Adipocyte (in vitro differentiated cells): ENCODE measurements around the gene LYRM9.
"Not testable (repeated sequence)": the region's sequence is repeated elsewhere in the genome, so short reads cannot be mapped to it uniquely, and the experiment has no call there.

ENCODE experiments used
- DNase-seq: peaks from one replicate; pipeline ENCODE4 v3.0.0-alpha.2; 2015; ENCODE audit warnings: low read depth
- H3K27me3 ChIP-seq: replicated peaks from 2 replicates; pipeline ENCODE4 v1.7.0; 2013; ENCODE audit warnings: mild to moderate bottlenecking, low read length, moderate library complexity; ENCODE audit not compliant: control insufficient read depth, insufficient read depth
- H3K36me3 ChIP-seq: 2 replicates; pipeline ENCODE4 v1.7.0; 2013; ENCODE audit warnings: low read length, mild to moderate bottlenecking, moderate library complexity; ENCODE audit not compliant: control insufficient read depth, insufficient read depth, severe bottlenecking
- H3K4me1 ChIP-seq: 2 replicates; pipeline ENCODE4 v1.7.0; 2013; ENCODE audit warnings: mild to moderate bottlenecking, low read length, moderate library complexity; ENCODE audit not compliant: control insufficient read depth, insufficient read depth
- H3K4me3 ChIP-seq: 2 replicates; pipeline ENCODE4 v1.7.0; 2013; ENCODE audit warnings: mild to moderate bottlenecking, low read length, moderate library complexity
- H3K9ac ChIP-seq: 2 replicates; pipeline ENCODE4 v1.7.0; 2013; ENCODE audit warnings: mild to moderate bottlenecking, low read length, moderate library complexity
- H3K9me3 ChIP-seq: 2 replicates; pipeline ENCODE4 v1.7.0; 2013; ENCODE audit warnings: mild to moderate bottlenecking, low read length, moderate library complexity; ENCODE audit not compliant: control insufficient read depth

The LYRM9 gene

DNA sequence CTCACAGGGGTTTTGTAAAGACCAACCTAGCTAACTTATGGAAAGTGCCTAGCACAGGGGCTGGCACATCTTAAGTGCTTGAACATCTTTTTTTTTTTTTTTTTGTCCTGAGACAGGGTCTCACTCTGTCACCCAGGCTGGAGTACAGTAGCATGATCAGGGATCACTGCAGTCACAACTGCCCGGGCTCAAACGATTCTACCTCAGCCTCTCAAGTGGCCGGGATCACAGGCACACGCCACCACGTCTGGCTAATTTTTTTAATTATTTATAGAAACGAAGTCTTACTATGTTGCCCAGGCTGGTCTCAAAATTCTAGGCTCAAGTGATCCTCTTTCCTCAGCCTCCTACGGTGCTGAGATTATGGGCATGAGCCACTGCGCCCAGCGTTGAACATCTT, 1.3 kb downstream of the LYRM9 start:
- no peaks in the 10 kb centered on the region for H3K36me3 ChIP-seq
- H3K9ac ChIP-seq, result no peak overlapping the region
- DNase-seq, result no peak
- no peaks in the 10 kb centered on the region for H3K9me3 ChIP-seq
- peak overlapping the region; percentile 88 for H3K4me3 ChIP-seq
- no peaks in the 10 kb centered on the region for H3K27me3 ChIP-seq
- H3K4me1 ChIP-seq, result peaks cover 23% of the 10 kb centered on the region

GRCh38 chr17:27889711-27890251, 3.4 kb downstream of the LYRM9 start:
- Histone ChIP-seq H3K9me3 (no peaks in the 10 kb centered on the region), H3K9ac (no peak overlapping the region), H3K4me1 (peaks cover 8% of the 10 kb centered on the region)

DNA sequence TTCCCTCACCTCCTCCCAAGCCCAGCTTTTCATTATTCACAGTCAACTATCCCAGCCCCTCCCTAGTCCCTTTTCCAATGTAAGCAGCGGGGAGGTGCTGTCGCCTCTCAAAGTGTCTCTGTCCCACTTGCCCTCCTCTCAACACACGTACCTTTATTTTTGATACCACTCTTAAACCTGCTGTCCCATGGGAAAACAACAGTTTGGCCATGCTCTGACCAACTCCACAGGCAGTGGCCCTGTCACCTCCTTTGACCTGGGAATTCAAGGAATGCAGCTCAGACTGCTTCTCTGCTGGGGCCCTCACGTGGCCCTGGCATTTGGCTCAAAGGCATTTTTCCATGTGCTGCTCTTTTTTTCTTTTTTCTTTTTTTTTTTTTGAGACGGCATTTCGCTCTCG, 4.2 kb downstream of the LYRM9 start:
- Histone ChIP-seq H3K9ac (no peak overlapping the region), H3K4me1 (peaks cover 8% of the 10 kb centered on the region), H3K36me3 (no peaks in the 10 kb centered on the region), H3K9me3 (no peaks in the 10 kb centered on the region), H3K27me3 (no peaks in the 10 kb centered on the region), H3K4me3 (no peak overlapping the region)
- no peak for DNase-seq

More at GRCh38 chr17:27889711-27890251, 3.4 kb downstream of the LYRM9 start:
- no peak for DNase-seq
- Histone ChIP-seq H3K36me3 (no peaks in the 10 kb centered on the region), H3K4me3 (no peak overlapping the region), H3K27me3 (no peaks in the 10 kb centered on the region)

DNA sequence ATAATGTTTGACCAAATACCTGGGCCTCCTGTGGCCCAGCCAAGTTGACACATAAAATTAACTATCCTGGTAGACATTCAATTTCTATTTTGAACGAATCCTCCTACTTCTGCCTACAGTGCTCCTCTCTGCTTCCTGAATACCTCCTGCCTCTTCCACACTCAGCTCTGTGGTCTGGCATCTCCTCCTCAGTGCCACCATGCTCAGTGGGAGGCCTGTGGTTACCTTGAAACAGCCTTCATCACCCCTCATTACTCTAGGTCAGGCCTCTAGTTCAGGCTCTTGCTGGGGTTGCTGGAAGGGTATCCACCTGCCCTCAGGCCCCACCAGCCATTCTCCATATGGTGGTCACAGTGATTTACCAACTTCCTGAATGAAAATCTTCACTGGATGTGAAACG, 5.1 kb downstream of the LYRM9 start:
- DNase-seq, result no peak
- Histone ChIP-seq H3K9ac (no peak overlapping the region), H3K36me3 (no peaks in the 10 kb centered on the region), H3K9me3 (no peaks in the 10 kb centered on the region), H3K4me3 (no peak overlapping the region), H3K27me3 (no peaks in the 10 kb centered on the region), H3K4me1 (peaks cover 8% of the 10 kb centered on the region)

GRCh38 chr17:27886348-27886906, 6.7 kb downstream of the LYRM9 start:
- not testable (repeated sequence) for H3K36me3 ChIP-seq

DNA sequence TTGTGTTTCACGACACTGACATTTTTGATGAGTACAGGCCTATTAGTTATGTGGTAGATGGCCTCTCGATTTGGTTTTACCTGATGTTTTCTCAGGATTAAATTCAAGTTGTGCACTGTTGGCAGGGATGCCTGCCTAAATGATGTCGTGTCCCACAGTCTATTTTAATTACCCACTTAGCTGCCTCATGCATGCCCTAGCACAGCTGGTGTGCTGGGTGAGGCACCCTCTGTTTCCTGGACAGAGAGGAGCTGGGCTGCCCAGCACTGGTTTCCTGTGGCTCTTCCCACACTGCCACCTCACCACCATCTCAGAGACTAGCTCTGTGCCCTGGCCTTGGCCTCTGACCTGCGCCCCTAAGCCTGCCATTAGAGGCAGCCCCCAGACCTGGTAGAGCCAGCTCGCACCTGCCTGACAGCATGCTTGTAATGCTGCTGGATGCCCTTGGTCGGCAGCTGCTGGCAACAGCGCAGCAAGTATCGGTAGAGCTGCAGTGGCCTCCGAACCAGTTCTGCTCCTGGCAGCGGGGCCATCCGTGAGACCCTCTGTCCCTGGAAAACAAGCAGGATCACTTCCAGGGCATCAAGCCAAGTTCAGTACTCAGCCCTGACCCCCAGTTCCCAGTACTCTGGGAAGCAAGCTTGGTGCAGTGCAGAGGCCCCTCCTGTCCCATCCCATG, 10.9 kb downstream of the LYRM9 start:
- H3K27me3 ChIP-seq, result no peaks in the 10 kb centered on the region
- no peaks in the 10 kb centered on the region for H3K9me3 ChIP-seq
- no peak overlapping the region for H3K9ac ChIP-seq
- H3K4me3 ChIP-seq, result no peak overlapping the region
- H3K4me1 ChIP-seq, result no peaks in the 10 kb centered on the region
- no peak for DNase-seq
- H3K36me3 ChIP-seq, result no peaks in the 10 kb centered on the region

More at GRCh38 chr17:27886348-27886906, 6.7 kb downstream of the LYRM9 start:
- not testable (repeated sequence) for H3K9ac ChIP-seq, DNase-seq, H3K9me3 ChIP-seq, H3K27me3 ChIP-seq, H3K4me1 ChIP-seq, H3K4me3 ChIP-seq

- H3K9me3 ChIP-seq, result no peaks in the 10 kb centered on the region
- no peak overlapping the region for H3K4me3 ChIP-seq
- H3K27me3 ChIP-seq, result no peaks in the 10 kb centered on the region
- H3K36me3 ChIP-seq, result no peaks in the 10 kb centered on the region
- H3K4me1 ChIP-seq, result no peaks in the 10 kb centered on the region
- peak; percentile 79 for DNase-seq
- H3K9ac ChIP-seq, result no peak overlapping the region
These were observed 13.1 kb downstream of the LYRM9 start for GRCh38 chr17:27879987-27880608.

GRCh38 chr17:27878776-27879562, 14.2 kb downstream of the LYRM9 start:
- Histone ChIP-seq H3K27me3 (no peaks in the 10 kb centered on the region), H3K36me3 (no peaks in the 10 kb centered on the region), H3K4me3 (no peak overlapping the region), H3K9me3 (no peaks in the 10 kb centered on the region), H3K4me1 (no peaks in the 10 kb centered on the region), H3K9ac (no peak overlapping the region)
- no peak for DNase-seq

- no peaks in the 10 kb centered on the region for H3K27me3 ChIP-seq
- no peak for DNase-seq
- H3K36me3 ChIP-seq, result no peaks in the 10 kb centered on the region
- H3K4me3 ChIP-seq, result no peak overlapping the region
- no peaks in the 10 kb centered on the region for H3K9me3 ChIP-seq
- H3K4me1 ChIP-seq, result no peaks in the 10 kb centered on the region
- H3K9ac ChIP-seq, result no peak overlapping the region
These were observed 19.4 kb downstream of the LYRM9 start for GRCh38 chr17:27873746-27874145.

DNA sequence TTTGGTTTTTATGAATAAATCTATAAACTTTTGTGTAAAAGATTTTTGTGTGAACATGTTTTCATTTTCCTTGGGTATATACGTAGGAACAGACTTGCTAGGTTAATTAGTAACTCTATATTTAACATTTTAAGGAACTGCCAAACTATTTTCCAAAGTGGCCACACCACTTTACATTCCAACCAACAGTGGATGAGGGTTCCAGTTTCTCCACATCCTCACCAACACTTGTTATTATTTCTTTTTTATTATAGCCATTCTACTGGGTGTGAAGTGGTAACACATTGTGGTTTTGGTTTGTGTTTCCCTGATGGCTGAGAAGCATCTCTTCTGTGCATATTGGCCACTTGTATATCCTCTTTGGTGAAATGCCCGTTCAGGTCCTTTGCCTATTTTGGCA, 20.0 kb downstream of the LYRM9 start:
- H3K4me3 ChIP-seq, result no peak overlapping the region
- H3K4me1 ChIP-seq, result no peaks in the 10 kb centered on the region
- H3K9me3 ChIP-seq, result no peaks in the 10 kb centered on the region
- no peak for DNase-seq
- no peaks in the 10 kb centered on the region for H3K27me3 ChIP-seq
- H3K36me3 ChIP-seq, result no peaks in the 10 kb centered on the region
- no peak overlapping the region for H3K9ac ChIP-seq

DNA sequence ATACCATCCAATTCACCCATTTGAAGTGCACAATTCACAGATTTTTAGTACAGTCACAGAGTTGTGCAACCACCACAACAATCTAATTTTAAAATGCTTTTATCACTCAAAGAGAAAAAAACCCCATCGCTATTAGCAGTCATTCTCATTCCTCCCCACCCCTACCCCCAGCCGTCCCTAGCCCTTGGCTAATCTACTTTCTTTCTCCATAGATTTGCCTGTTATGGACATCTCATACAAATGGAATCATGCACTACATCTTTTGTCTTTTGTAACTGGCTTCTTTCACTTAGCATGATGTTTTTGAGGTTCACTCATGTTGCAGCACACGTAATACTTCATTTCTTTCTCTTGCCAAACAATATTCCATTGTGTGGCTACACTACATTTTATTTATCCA, 20.4 kb downstream of the LYRM9 start:
- Histone ChIP-seq H3K36me3 (no peaks in the 10 kb centered on the region), H3K9me3 (no peaks in the 10 kb centered on the region), H3K27me3 (no peaks in the 10 kb centered on the region), H3K4me1 (no peaks in the 10 kb centered on the region), H3K9ac (no peak overlapping the region), H3K4me3 (no peak overlapping the region)
- DNase-seq, result no peak
